ENCODE measurements around the gene KCTD11. TPM values are rescaled to one million over a fixed set of nuclear protein-coding genes. Genes with fewer than 3 reads are reported as not detected.

Gene KCTD11
- total RNA-seq, 1 experiment from 2014 or later: 5.1 TPM

DNA sequence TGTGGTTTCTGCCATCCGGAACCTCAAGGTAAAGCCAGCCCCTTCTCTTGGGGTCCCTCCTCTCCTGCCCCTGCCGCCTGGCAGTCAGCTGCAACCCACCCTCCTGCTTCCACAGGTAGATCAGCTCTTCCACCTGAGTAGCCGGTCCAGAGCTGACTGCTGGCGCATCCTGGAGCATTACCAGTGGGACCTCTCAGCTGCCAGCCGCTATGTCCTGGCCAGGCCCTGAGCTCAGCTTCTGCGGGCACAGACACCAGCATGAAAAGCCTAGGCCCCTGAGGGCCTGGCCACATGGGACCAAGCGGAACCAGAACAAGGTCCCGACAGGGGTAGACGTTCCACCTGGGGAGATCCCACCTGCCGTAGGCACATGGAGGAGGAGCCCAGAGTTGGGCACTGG is 36.9 kb downstream of the KCTD11 start:
- ChIA-PET POLR2A (no interaction called here), CTCF (no interaction called here)
- H3K27me3 Mint-ChIP-seq (ENCODE audit: insufficient read depth, unreplicated experiment): no peaks in the 10 kb centered on the region
- H3K9me3 Mint-ChIP-seq (ENCODE audit: unreplicated experiment): no peaks in the 10 kb centered on the region
- no peaks in the 10 kb centered on the region for H3K36me3 Mint-ChIP-seq (ENCODE audit: insufficient read depth, unreplicated experiment)
- H3K4me3 ChIP-seq (ENCODE audit: low read depth, low read length): no peak overlapping the region
- no peaks in the 10 kb centered on the region for H3K9me3 ChIP-seq
- no peaks in the 10 kb centered on the region for H3K36me3 ChIP-seq (ENCODE audit: control insufficient read depth, insufficient read depth, low read length)
- intact Hi-C loops (cut with micrococcal nuclease; ENCODE audit: unreplicated experiment): no loop called here
- DNase-seq: no peak
- TF ChIP-seq, protein P1, sequence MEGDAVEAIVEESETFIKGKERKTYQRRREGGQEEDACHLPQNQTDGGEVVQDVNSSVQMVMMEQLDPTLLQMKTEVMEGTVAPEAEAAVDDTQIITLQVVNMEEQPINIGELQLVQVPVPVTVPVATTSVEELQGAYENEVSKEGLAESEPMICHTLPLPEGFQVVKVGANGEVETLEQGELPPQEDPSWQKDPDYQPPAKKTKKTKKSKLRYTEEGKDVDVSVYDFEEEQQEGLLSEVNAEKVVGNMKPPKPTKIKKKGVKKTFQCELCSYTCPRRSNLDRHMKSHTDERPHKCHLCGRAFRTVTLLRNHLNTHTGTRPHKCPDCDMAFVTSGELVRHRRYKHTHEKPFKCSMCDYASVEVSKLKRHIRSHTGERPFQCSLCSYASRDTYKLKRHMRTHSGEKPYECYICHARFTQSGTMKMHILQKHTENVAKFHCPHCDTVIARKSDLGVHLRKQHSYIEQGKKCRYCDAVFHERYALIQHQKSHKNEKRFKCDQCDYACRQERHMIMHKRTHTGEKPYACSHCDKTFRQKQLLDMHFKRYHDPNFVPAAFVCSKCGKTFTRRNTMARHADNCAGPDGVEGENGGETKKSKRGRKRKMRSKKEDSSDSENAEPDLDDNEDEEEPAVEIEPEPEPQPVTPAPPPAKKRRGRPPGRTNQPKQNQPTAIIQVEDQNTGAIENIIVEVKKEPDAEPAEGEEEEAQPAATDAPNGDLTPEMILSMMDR (IDR thresholded peaks at IDR 0.05; ENCODE audit: insufficient read depth in 1 of 2, low read depth in 1 of 2, low read length in 1 of 2, severe bottlenecking in 1 of 2, unreplicated experiment in 1 of 2): no peak
- no peaks in the 10 kb centered on the region for H3K4me1 Mint-ChIP-seq (ENCODE audit: low read depth, unreplicated experiment)
- no peaks in the 10 kb centered on the region for H3K27me3 ChIP-seq (replicated peaks; ENCODE audit: control insufficient read depth, insufficient read depth, low read length)
- no peak overlapping the region for H3K4me3 Mint-ChIP-seq (ENCODE audit: unreplicated experiment)
- H3K27ac Mint-ChIP-seq (ENCODE audit: unreplicated experiment): no peak overlapping the region
- BruUV-seq (replicated peaks): no TSS peak
- no peaks in the 10 kb centered on the region for H3K4me1 ChIP-seq

DNA sequence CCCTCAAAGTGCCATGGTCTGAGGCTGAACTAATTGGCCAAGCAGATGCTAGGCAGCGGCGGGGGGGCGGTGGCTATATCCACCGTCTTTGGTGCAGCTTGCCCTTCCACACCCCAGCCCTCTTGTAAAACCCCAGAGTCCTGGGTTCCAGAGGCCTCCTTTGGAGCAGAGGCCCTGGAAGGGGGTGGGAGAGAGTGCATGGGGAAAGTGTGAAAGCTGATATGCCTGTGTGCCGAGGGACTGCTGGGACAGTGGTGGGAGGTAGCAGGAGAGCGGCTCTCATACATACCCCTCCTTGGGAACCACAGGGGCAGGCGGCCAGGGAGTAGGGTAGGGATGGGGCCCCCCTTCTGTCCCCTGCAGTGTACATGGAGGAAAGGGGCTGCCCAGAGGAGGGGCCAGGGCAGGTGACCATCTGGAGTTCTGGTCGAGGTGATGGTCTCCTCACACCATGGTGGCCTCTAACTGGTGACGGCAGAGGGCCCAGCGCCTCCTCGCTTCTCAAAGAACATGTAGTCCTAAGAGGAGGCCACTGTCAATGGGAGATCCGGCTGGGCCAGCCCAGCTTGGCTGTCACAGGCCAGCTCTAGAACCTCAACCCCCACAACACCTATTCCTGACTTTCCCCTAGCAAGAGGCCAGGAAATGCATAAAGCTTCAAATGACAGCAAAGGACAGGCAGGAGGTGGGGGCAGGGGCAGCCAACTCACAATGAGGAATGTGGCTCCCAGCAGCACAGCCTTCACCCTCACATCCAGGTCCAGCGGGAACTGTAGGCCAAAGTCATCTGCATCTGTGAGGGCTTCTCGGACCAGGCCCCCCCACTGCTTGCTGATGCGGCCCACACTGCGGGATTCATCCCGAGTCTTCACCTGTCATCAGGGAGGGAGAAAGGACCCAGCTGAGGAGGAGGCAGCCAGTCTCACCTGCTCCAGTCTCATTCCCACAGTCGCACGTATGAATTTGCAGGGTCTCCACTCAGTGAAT is 38.3 kb downstream of the KCTD11 start:
- POLR2A ChIA-PET: interaction anchor here (0.6 kb wide), 1 partner anchor 231 kb away, joined by 5 read pairs; no protein-coding TSS in a partner anchor

DNA sequence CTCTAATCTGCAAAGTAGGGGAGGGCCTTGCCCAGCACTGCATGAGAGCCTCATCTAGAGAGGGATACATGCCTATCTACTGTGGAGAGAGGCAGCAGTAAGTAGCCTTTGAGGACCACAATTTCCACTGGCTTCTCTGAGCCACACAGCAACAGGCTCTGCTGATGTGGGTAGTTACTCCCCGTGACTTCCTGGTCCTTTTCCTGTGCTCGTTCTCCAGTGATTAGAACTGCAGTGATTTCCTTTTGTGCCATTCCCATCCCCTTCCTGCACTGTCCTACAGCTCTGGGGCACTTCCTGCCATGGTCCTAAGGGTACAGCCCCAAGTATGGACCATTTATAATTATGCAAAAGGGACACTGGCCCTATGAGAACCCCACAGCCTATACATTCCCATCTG is 39.3 kb downstream of the KCTD11 start:
- H3K27me3 Mint-ChIP-seq (ENCODE audit: insufficient read depth, unreplicated experiment): no peaks in the 10 kb centered on the region
- no peaks in the 10 kb centered on the region for H3K36me3 Mint-ChIP-seq (ENCODE audit: insufficient read depth, unreplicated experiment)
- H3K4me3 ChIP-seq (ENCODE audit: low read depth, low read length): no peak overlapping the region
- no peaks in the 10 kb centered on the region for H3K4me1 Mint-ChIP-seq (ENCODE audit: low read depth, unreplicated experiment)
- H3K36me3 ChIP-seq (ENCODE audit: control insufficient read depth, insufficient read depth, low read length): no peaks in the 10 kb centered on the region
- POLR2A ChIA-PET: no interaction called here
- no peaks in the 10 kb centered on the region for H3K9me3 Mint-ChIP-seq (ENCODE audit: unreplicated experiment)
- BruUV-seq (replicated peaks): no TSS peak
- no peaks in the 10 kb centered on the region for H3K27me3 ChIP-seq (replicated peaks; ENCODE audit: control insufficient read depth, insufficient read depth, low read length)
- no peak overlapping the region for H3K27ac Mint-ChIP-seq (ENCODE audit: unreplicated experiment)
- H3K4me1 ChIP-seq: peaks cover 3% of the 10 kb centered on the region; the same call in 1 of the 2 replicates
- TF ChIP-seq, protein P1 (IDR thresholded peaks at IDR 0.05; ENCODE audit: insufficient read depth in 1 of 2, low read depth in 1 of 2, low read length in 1 of 2, severe bottlenecking in 1 of 2, unreplicated experiment in 1 of 2): no peak
- intact Hi-C loops (cut with micrococcal nuclease; ENCODE audit: unreplicated experiment): no loop called here
- H3K9me3 ChIP-seq: no peaks in the 10 kb centered on the region
- CTCF ChIA-PET: no interaction called here
- DNase-seq: no peak
- H3K4me3 Mint-ChIP-seq (ENCODE audit: unreplicated experiment): no peak overlapping the region

More for the DNA sequence above, 38.3 kb downstream of the KCTD11 start:
- no peaks in the 10 kb centered on the region for H3K4me1 Mint-ChIP-seq (ENCODE audit: low read depth, unreplicated experiment)
- Histone ChIP-seq H3K4me3 (ENCODE audit: low read depth, low read length) (no peak overlapping the region), H3K36me3 (ENCODE audit: control insufficient read depth, insufficient read depth, low read length) (no peaks in the 10 kb centered on the region), H3K27me3 (replicated peaks; ENCODE audit: control insufficient read depth, insufficient read depth, low read length) (no peaks in the 10 kb centered on the region), H3K9me3 (no peaks in the 10 kb centered on the region), H3K4me1 (peaks cover 2% of the 10 kb centered on the region; the same call in 1 of the 2 replicates)
- intact Hi-C loops (cut with micrococcal nuclease; ENCODE audit: unreplicated experiment): no loop called here
- H3K4me3 Mint-ChIP-seq (ENCODE audit: unreplicated experiment): no peak overlapping the region
- no peak overlapping the region for H3K27ac Mint-ChIP-seq (ENCODE audit: unreplicated experiment)
- no peak for DNase-seq
- BruUV-seq (replicated peaks): no TSS peak
- CTCF ChIA-PET: no interaction called here
- TF ChIP-seq, protein P1 (IDR thresholded peaks at IDR 0.05; ENCODE audit: insufficient read depth in 1 of 2, low read depth in 1 of 2, low read length in 1 of 2, severe bottlenecking in 1 of 2, unreplicated experiment in 1 of 2): no peak
- H3K36me3 Mint-ChIP-seq (ENCODE audit: insufficient read depth, unreplicated experiment): no peaks in the 10 kb centered on the region
- H3K27me3 Mint-ChIP-seq (ENCODE audit: insufficient read depth, unreplicated experiment): no peaks in the 10 kb centered on the region
- H3K9me3 Mint-ChIP-seq (ENCODE audit: unreplicated experiment): no peaks in the 10 kb centered on the region

All from Caco-2 (cell line).